PC-9 (cell line): ENCODE data around the gene CARS1.
"Not testable (repeated sequence)": the region's sequence is repeated elsewhere in the genome, so short reads cannot be mapped to it uniquely, and the experiment has no call there.

Experiments used
- CTCF ChIP-seq: fragments of 200-600 bp; sonication (generic); conservative IDR thresholded peaks from 2 replicates; pipeline ENCODE4 v1.6.1; 2017; ENCODE audit warnings: mixed run types, antibody characterized with exemption, mild to moderate bottlenecking, moderate library complexity
- EZH2 ChIP-seq: fragments of 200-600 bp; sonication (generic); IDR thresholded peaks from 2 replicates; pipeline ENCODE4 v1.8.0; 2017; ENCODE audit warnings: antibody characterized with exemption, low read depth

- TF ChIP-seq EZH2, CTCF: not testable (repeated sequence)
Measured at GRCh38 chr11:3063876-3064275, 6.7 kb upstream of the CARS1 start.
